GM12873 (cell line): Measurements from ENCODE around the gene CDH4.

Experiments
- TF ChIP-seq, protein P1 (sequence below): IDR thresholded peaks from 2 replicates; pipeline ENCODE4 v1.5.1; 2012; ENCODE audit warnings: low read depth, mild to moderate bottlenecking, moderate library complexity, low read length, control low read depth; ENCODE audit not compliant: insufficient read depth; ENCODE audit errors: missing control alignments

CDH4 gene

DNA sequence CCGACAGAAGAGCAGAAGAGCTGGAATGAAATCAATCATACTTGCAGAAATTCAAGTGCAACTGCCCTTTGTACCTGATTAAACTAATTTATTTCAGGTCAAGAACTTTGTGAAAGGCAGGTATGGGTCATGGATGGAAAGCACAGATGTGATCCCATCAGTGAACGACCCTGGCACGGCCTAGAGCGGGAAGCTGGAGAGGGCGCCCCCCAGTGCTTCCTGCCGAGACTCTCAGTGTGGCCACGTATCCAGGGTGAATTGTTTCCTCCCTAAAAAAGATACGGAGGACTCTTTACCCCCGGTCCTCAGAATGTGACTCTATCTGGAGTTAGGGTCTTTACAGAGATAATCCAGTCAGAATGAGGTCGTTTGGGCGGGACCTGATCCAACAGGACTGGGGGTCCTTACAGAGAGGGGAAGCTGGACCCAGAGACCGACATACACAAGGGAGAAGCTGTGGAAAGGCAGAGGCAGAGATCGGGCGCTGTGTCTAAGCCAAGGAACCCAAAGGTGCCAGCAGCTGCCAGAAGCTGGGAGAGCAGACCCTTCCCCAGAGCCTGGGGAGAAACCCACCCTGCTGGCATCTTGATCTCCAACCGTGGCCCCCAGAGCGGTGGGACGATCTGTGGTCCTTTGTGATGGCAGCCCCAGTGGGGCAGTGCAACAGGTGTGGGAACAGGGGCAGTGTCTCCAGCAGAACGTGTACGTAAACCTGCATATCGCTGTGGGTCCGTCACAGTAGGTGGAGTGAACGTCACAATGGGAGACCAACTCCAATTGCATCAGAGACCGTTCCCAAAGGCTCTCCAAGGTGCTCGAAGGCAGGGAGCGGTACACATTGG lies 721.7 kb downstream of the CDH4 start:
- TF ChIP-seq, protein P1, sequence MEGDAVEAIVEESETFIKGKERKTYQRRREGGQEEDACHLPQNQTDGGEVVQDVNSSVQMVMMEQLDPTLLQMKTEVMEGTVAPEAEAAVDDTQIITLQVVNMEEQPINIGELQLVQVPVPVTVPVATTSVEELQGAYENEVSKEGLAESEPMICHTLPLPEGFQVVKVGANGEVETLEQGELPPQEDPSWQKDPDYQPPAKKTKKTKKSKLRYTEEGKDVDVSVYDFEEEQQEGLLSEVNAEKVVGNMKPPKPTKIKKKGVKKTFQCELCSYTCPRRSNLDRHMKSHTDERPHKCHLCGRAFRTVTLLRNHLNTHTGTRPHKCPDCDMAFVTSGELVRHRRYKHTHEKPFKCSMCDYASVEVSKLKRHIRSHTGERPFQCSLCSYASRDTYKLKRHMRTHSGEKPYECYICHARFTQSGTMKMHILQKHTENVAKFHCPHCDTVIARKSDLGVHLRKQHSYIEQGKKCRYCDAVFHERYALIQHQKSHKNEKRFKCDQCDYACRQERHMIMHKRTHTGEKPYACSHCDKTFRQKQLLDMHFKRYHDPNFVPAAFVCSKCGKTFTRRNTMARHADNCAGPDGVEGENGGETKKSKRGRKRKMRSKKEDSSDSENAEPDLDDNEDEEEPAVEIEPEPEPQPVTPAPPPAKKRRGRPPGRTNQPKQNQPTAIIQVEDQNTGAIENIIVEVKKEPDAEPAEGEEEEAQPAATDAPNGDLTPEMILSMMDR = no peak

DNA sequence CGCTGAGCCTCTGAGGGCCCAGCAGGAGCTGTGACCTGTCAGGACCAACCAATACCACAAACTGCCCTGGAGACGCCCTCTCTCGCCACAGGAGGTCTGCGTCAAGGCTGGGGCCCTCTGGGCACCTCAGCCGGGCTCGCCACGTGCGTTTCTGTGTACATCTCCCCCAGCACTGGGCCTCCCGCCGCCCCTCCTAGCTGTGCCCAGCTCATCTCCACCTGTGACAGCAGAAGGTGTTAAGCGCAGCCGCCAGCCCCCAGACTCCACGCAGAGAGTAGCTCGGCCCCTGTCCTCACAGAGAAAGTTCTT lies 722.2 kb downstream of the CDH4 start:
- TF ChIP-seq, protein P1 = no peak

DNA sequence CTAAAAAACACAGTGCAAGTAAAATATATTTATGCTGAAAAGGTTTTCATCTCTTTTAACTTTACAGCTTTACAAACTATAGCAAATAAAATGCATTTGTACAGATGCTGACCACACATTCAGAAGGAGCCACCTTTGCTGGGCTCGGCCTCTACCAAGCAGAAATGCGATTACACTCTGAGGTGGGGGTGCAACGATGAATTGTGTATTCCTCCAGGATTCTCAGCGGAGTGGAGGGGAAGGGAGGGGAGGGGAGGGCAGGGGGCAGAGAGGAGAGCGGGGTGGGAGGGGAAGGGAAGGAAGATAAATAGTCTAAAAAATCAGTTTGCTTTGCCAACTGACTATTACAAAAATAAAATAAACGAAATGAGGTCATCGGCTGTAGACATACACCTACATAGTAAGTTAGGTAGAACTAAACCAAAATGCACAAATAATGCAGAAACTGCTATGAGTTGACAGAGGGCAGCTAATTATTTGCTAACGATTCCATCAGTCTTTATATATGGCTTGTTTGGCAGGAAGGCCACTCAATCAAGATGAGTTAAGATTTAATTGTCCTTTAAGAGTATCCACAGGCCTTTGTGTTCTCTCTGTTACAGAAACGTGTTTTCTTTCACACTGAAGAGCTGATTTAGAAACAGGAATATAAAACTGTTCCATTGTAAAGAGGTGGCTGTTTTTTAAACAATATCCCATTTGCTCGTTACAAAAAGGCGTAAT lies 723.5 kb downstream of the CDH4 start:
- TF ChIP-seq, protein P1 = no peak

DNA sequence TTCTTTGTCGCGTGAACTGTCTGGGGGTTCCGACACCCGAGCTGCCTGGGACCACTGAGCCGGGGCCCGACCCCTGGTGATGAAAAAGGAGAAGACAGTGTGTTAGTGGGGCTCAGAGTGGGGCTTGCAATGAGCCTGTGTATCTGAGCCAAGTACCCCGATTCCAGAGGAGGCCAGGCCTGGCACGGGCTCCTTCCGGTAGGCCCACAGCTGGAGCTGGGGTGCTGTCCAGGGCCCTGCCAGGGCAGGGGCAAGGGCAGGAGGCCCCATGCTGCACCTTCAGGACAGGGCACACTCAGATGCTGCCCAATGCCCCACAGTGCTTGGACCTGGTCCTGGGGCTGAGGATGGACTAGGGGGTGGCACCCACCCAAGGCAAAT lies 724.2 kb downstream of the CDH4 start:
- TF ChIP-seq, protein P1 = no peak

DNA sequence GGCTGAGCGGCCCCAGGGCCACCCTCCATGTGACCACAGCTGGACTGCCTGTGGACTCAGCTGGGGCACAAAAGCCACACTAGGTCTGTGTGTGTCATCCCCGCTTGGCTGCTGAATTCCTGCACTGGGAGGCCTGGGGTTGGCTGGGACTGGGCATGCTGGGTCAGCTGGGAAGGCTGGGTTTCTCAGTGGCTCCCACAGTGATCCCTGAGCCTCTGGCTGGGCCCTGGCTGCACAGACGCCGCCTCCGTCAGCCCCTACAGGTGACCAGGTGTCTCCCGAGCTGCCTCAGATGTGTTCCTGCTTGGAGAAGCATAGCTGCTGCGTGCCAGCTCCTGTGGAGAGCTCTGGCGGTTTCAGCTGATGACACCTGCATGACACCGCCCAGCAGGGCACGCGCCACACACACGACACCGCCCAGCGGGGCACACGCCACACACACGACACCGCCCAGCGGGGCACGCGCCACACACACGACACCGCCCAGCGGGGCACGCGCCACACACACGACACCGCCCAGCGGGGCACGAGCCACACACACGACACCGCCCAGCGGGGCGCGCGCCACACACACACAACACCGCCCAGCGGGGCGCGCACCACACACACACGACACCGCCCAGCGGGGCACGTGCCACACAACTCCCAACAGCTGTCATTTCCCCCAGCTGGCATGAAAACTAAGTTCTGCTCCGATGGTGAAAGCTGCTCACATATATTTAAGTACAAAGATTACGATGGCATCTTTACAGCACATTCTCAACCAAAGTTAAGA lies 724.8 kb downstream of the CDH4 start:
- TF ChIP-seq, protein P1 = no peak

DNA sequence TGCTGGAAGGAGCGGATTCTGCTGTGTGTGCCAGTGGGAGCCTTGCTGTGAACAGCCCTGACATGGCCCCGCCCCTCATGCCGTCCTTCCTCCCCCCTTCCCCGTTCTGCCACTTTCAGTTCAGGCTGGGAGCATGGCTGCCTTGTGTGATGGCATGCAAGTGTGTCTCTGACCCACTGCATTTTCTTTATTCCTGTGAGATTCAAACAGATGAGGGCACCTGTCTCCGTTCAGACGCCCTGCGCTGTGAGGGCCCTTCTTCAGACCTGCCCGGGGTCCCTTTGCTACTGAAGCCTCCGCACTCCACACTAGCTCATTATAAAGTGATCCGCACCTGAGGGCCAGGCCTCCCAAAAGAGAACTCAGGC lies 725.3 kb downstream of the CDH4 start:
- TF ChIP-seq, protein P1 = no peak

DNA sequence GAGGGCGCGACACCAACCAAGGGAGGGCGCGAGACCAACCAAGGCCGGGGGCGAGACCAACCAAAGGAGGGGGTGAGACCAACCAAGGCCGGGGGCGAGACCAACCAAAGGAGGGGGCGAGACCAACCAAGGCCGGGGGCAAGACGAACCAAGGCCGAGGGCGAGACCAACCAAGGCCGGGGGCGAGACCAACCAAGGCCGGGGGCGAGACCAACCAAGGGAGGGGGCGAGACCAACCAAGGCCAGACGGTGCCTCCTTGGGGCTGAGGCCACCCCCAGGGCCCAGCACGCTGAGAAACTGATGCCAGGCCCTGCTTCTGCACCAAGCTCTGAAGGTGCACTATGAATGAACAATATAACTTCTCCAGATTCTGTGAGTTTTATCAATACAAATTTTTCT lies 726.4 kb downstream of the CDH4 start:
- TF ChIP-seq, protein P1 = no peak
